Hypothalamus (tissue), 51 donors: ENCODE data around the gene ITPK1.

ENCODE experiments used
- DNase-seq, 51 donors: peaks; one replicate each; lab custom pipeline; 2025; lab: John Stamatoyannopoulos, UW

ITPK1 gene

GRCh38 chr14:92945959-92946846 lies 169.5 kb downstream of the ITPK1 start:
- DNase-seq: no peak

- DNase-seq: no peak
Observed at GRCh38 chr14:92945544-92945943, 170.2 kb downstream of the ITPK1 start.

- no peak for DNase-seq
Observed at GRCh38 chr14:92944976-92945375, 170.7 kb downstream of the ITPK1 start.

- DNase-seq: no peak
Observed at GRCh38 chr14:92943855-92944570, 171.7 kb downstream of the ITPK1 start.

- DNase-seq: no peak
Observed at GRCh38 chr14:92942976-92943710, 172.6 kb downstream of the ITPK1 start.

GRCh38 chr14:92942576-92942975 lies 173.1 kb downstream of the ITPK1 start:
- no peak for DNase-seq

GRCh38 chr14:92942136-92942535 lies 173.6 kb downstream of the ITPK1 start:
- no peak for DNase-seq

GRCh38 chr14:92941531-92941930 lies 174.2 kb downstream of the ITPK1 start:
- no peak for DNase-seq

- DNase-seq: no peak
Observed at GRCh38 chr14:92940543-92940942, 175.2 kb downstream of the ITPK1 start.

- DNase-seq: no peak
Observed at GRCh38 chr14:92939699-92940098, 176.0 kb downstream of the ITPK1 start.

GRCh38 chr14:92938890-92939671 lies 176.6 kb downstream of the ITPK1 start:
- no peak for DNase-seq

GRCh38 chr14:92938235-92938875 lies 177.4 kb downstream of the ITPK1 start:
- DNase-seq: peak in 12 of 51 donors; percentile 18 to 67 (median 42)

- no peak for DNase-seq
Observed at GRCh38 chr14:92937051-92937937, 178.4 kb downstream of the ITPK1 start.

GRCh38 chr14:92936085-92936484 lies 179.6 kb downstream of the ITPK1 start:
- DNase-seq: no peak

- no peak for DNase-seq
Observed at GRCh38 chr14:92935446-92935845, 180.3 kb downstream of the ITPK1 start.

- DNase-seq: no peak
Observed at GRCh38 chr14:92934196-92935085, 181.3 kb downstream of the ITPK1 start.

GRCh38 chr14:92933481-92933880 lies 182.2 kb downstream of the ITPK1 start:
- no peak for DNase-seq
